ENCODE results near the gene DMKN. TPM values are rescaled to one million over a fixed set of nuclear protein-coding genes. Genes with fewer than 3 reads are reported as not detected.

The DMKN gene
- not detected for total RNA-seq

GRCh38 chr19:35513628-35514281, at the start of gene DMKN:
TSS of gene DMKN (minus strand) at chr19:35513649. CDS start at chr19:35513475, 174 bp downstream.
- peaks cover 57 to 68% (median 59%) of the 10 kb centered on the region in 3 donors for H3K27me3 ChIP-seq (ENCODE audit: control insufficient read depth in 3 of 3, insufficient read depth in 3 of 3, low read length in 3 of 3)
- H3K36me3 ChIP-seq (ENCODE audit: control insufficient read depth in 3 of 3, insufficient read depth in 3 of 3, low read length in 3 of 3), result no peaks in the 10 kb centered on the region
- H3K4me1 ChIP-seq (ENCODE audit: control insufficient read depth in 3 of 3, insufficient read depth in 3 of 3, low read length in 3 of 3), result peaks cover 5 to 9% (median 5%) of the 10 kb centered on the region in 3 donors
- H3K27ac ChIP-seq (ENCODE audit: low read depth, low read length), result no peak within 1 kb of the TSS
- H3K9ac ChIP-seq (ENCODE audit: low read depth in 1 of 3, low read length in 3 of 3), result no peak within 1 kb of the TSS
- H3K4me3 ChIP-seq (ENCODE audit: low read length in 3 of 3), result no peak within 1 kb of the TSS
- no peaks in the 10 kb centered on the region for H3K9me3 ChIP-seq (ENCODE audit: control insufficient read depth in 3 of 3, low read length in 3 of 3)

- Histone ChIP-seq H3K4me1 (ENCODE audit: control insufficient read depth in 3 of 3, insufficient read depth in 3 of 3, low read length in 3 of 3) (peaks cover 0 to 5% (median 3%) of the 10 kb centered on the region in 3 donors), H3K9me3 (ENCODE audit: control insufficient read depth in 3 of 3, low read length in 3 of 3) (no peaks in the 10 kb centered on the region), H3K27ac (ENCODE audit: low read depth, low read length) (no peak overlapping the region), H3K27me3 (ENCODE audit: control insufficient read depth in 3 of 3, insufficient read depth in 3 of 3, low read length in 3 of 3) (peaks cover 46 to 59% (median 46%) of the 10 kb centered on the region in 3 donors), H3K36me3 (ENCODE audit: control insufficient read depth in 3 of 3, insufficient read depth in 3 of 3, low read length in 3 of 3) (no peaks in the 10 kb centered on the region), H3K9ac (ENCODE audit: low read depth in 1 of 3, low read length in 3 of 3) (no peak overlapping the region), H3K4me3 (ENCODE audit: low read length in 3 of 3) (no peak overlapping the region)
Measured at GRCh38 chr19:35562776-35563175, 49.3 kb upstream of the DMKN start.

- H3K9ac ChIP-seq (ENCODE audit: low read depth in 1 of 3, low read length in 3 of 3), result no peak overlapping the region
- H3K4me1 ChIP-seq (ENCODE audit: control insufficient read depth in 3 of 3, insufficient read depth in 3 of 3, low read length in 3 of 3), result peaks cover 0 to 5% (median 3%) of the 10 kb centered on the region in 3 donors
- peaks cover 48 to 62% (median 49%) of the 10 kb centered on the region in 3 donors for H3K27me3 ChIP-seq (ENCODE audit: control insufficient read depth in 3 of 3, insufficient read depth in 3 of 3, low read length in 3 of 3)
- no peaks in the 10 kb centered on the region for H3K36me3 ChIP-seq (ENCODE audit: control insufficient read depth in 3 of 3, insufficient read depth in 3 of 3, low read length in 3 of 3)
- H3K27ac ChIP-seq (ENCODE audit: low read depth, low read length), result no peak overlapping the region
- no peaks in the 10 kb centered on the region for H3K9me3 ChIP-seq (ENCODE audit: control insufficient read depth in 3 of 3, low read length in 3 of 3)
- no peak overlapping the region for H3K4me3 ChIP-seq (ENCODE audit: low read length in 3 of 3)
Measured at GRCh38 chr19:35562336-35562735, 48.9 kb upstream of the DMKN start.

GRCh38 chr19:35561436-35561835, 48.0 kb upstream of the DMKN start:
- H3K36me3 ChIP-seq (ENCODE audit: control insufficient read depth in 3 of 3, insufficient read depth in 3 of 3, low read length in 3 of 3), result no peaks in the 10 kb centered on the region
- no peak overlapping the region for H3K4me3 ChIP-seq (ENCODE audit: low read length in 3 of 3)
- no peak overlapping the region for H3K9ac ChIP-seq (ENCODE audit: low read depth in 1 of 3, low read length in 3 of 3)
- no peak overlapping the region for H3K27ac ChIP-seq (ENCODE audit: low read depth, low read length)
- H3K4me1 ChIP-seq (ENCODE audit: control insufficient read depth in 3 of 3, insufficient read depth in 3 of 3, low read length in 3 of 3), result peaks cover 0 to 5% (median 3%) of the 10 kb centered on the region in 3 donors
- no peaks in the 10 kb centered on the region for H3K9me3 ChIP-seq (ENCODE audit: control insufficient read depth in 3 of 3, low read length in 3 of 3)
- H3K27me3 ChIP-seq (ENCODE audit: control insufficient read depth in 3 of 3, insufficient read depth in 3 of 3, low read length in 3 of 3), result peaks cover 56 to 70% (median 57%) of the 10 kb centered on the region in 3 donors

- H3K4me3 ChIP-seq (ENCODE audit: low read length in 3 of 3), result no peak overlapping the region
- H3K9ac ChIP-seq (ENCODE audit: low read depth in 1 of 3, low read length in 3 of 3), result no peak overlapping the region
- peaks cover 61 to 76% (median 63%) of the 10 kb centered on the region in 3 donors for H3K27me3 ChIP-seq (ENCODE audit: control insufficient read depth in 3 of 3, insufficient read depth in 3 of 3, low read length in 3 of 3)
- H3K36me3 ChIP-seq (ENCODE audit: control insufficient read depth in 3 of 3, insufficient read depth in 3 of 3, low read length in 3 of 3), result no peaks in the 10 kb centered on the region
- H3K27ac ChIP-seq (ENCODE audit: low read depth, low read length), result no peak overlapping the region
- peaks cover 0 to 5% (median 3%) of the 10 kb centered on the region in 3 donors for H3K4me1 ChIP-seq (ENCODE audit: control insufficient read depth in 3 of 3, insufficient read depth in 3 of 3, low read length in 3 of 3)
- no peaks in the 10 kb centered on the region for H3K9me3 ChIP-seq (ENCODE audit: control insufficient read depth in 3 of 3, low read length in 3 of 3)
Measured at GRCh38 chr19:35560677-35561076, 47.2 kb upstream of the DMKN start.

GRCh38 chr19:35560271-35560670, 46.8 kb upstream of the DMKN start:
- Histone ChIP-seq H3K9me3 (ENCODE audit: control insufficient read depth in 3 of 3, low read length in 3 of 3) (no peaks in the 10 kb centered on the region), H3K9ac (ENCODE audit: low read depth in 1 of 3, low read length in 3 of 3) (no peak overlapping the region), H3K4me3 (ENCODE audit: low read length in 3 of 3) (no peak overlapping the region), H3K36me3 (ENCODE audit: control insufficient read depth in 3 of 3, insufficient read depth in 3 of 3, low read length in 3 of 3) (no peaks in the 10 kb centered on the region), H3K27ac (ENCODE audit: low read depth, low read length) (no peak overlapping the region), H3K4me1 (ENCODE audit: control insufficient read depth in 3 of 3, insufficient read depth in 3 of 3, low read length in 3 of 3) (peaks cover 0 to 5% (median 3%) of the 10 kb centered on the region in 3 donors), H3K27me3 (ENCODE audit: control insufficient read depth in 3 of 3, insufficient read depth in 3 of 3, low read length in 3 of 3) (peaks cover 61 to 74% (median 63%) of the 10 kb centered on the region in 3 donors)

- Histone ChIP-seq H3K9me3 (ENCODE audit: control insufficient read depth in 3 of 3, low read length in 3 of 3) (no peaks in the 10 kb centered on the region), H3K36me3 (ENCODE audit: control insufficient read depth in 3 of 3, insufficient read depth in 3 of 3, low read length in 3 of 3) (no peaks in the 10 kb centered on the region), H3K4me3 (ENCODE audit: low read length in 3 of 3) (no peak overlapping the region), H3K27me3 (ENCODE audit: control insufficient read depth in 3 of 3, insufficient read depth in 3 of 3, low read length in 3 of 3) (peaks cover 58 to 69% (median 63%) of the 10 kb centered on the region in 3 donors), H3K9ac (ENCODE audit: low read depth in 1 of 3, low read length in 3 of 3) (no peak overlapping the region), H3K27ac (ENCODE audit: low read depth, low read length) (no peak overlapping the region), H3K4me1 (ENCODE audit: control insufficient read depth in 3 of 3, insufficient read depth in 3 of 3, low read length in 3 of 3) (peaks cover 0 to 5% (median 3%) of the 10 kb centered on the region in 3 donors)
Measured at GRCh38 chr19:35559781-35560180, 46.3 kb upstream of the DMKN start.

- H3K9me3 ChIP-seq (ENCODE audit: control insufficient read depth in 3 of 3, low read length in 3 of 3), result no peaks in the 10 kb centered on the region
- no peak overlapping the region for H3K4me3 ChIP-seq (ENCODE audit: low read length in 3 of 3)
- H3K36me3 ChIP-seq (ENCODE audit: control insufficient read depth in 3 of 3, insufficient read depth in 3 of 3, low read length in 3 of 3), result no peaks in the 10 kb centered on the region
- no peak overlapping the region for H3K27ac ChIP-seq (ENCODE audit: low read depth, low read length)
- H3K4me1 ChIP-seq (ENCODE audit: control insufficient read depth in 3 of 3, insufficient read depth in 3 of 3, low read length in 3 of 3), result peaks cover 0 to 5% (median 3%) of the 10 kb centered on the region in 3 donors
- no peak overlapping the region for H3K9ac ChIP-seq (ENCODE audit: low read depth in 1 of 3, low read length in 3 of 3)
- H3K27me3 ChIP-seq (ENCODE audit: control insufficient read depth in 3 of 3, insufficient read depth in 3 of 3, low read length in 3 of 3), result peaks cover 57 to 68% (median 66%) of the 10 kb centered on the region in 3 donors
Measured at GRCh38 chr19:35559281-35559659, 45.8 kb upstream of the DMKN start.

- H3K36me3 ChIP-seq (ENCODE audit: control insufficient read depth in 3 of 3, insufficient read depth in 3 of 3, low read length in 3 of 3), result no peaks in the 10 kb centered on the region
- no peak overlapping the region for H3K27ac ChIP-seq (ENCODE audit: low read depth, low read length)
- H3K4me1 ChIP-seq (ENCODE audit: control insufficient read depth in 3 of 3, insufficient read depth in 3 of 3, low read length in 3 of 3), result peaks cover 0 to 5% (median 3%) of the 10 kb centered on the region in 3 donors
- H3K9ac ChIP-seq (ENCODE audit: low read depth in 1 of 3, low read length in 3 of 3), result no peak overlapping the region
- H3K9me3 ChIP-seq (ENCODE audit: control insufficient read depth in 3 of 3, low read length in 3 of 3), result no peaks in the 10 kb centered on the region
- H3K4me3 ChIP-seq (ENCODE audit: low read length in 3 of 3), result no peak overlapping the region
- peaks cover 57 to 69% (median 68%) of the 10 kb centered on the region in 3 donors for H3K27me3 ChIP-seq (ENCODE audit: control insufficient read depth in 3 of 3, insufficient read depth in 3 of 3, low read length in 3 of 3)
Measured at GRCh38 chr19:35558400-35559280, 45.2 kb upstream of the DMKN start.

Data from skeletal muscle tissue (tissue), 4 donors.